Measurements from ENCODE around the gene CAB39.

Gene CAB39

GRCh38 chr2:230815088-230815487, 102.4 kb downstream of the CAB39 start:
- DNase-seq (ENCODE audit: low read depth): no peak
- H3K4me3 ChIP-seq (ENCODE audit: low read length): no peak overlapping the region
- no peak for TF ChIP-seq CTCF (conservative IDR thresholded peaks at IDR 0.05; ENCODE audit: low read length)

- no peak for DNase-seq (ENCODE audit: low read depth)
- no peak for TF ChIP-seq CTCF (conservative IDR thresholded peaks at IDR 0.05; ENCODE audit: low read length)
- H3K4me3 ChIP-seq (ENCODE audit: low read length): no peak overlapping the region
These were observed 104.1 kb downstream of the CAB39 start for GRCh38 chr2:230816735-230817134.

- TF ChIP-seq CTCF (conservative IDR thresholded peaks at IDR 0.05; ENCODE audit: low read length): no peak
- H3K4me3 ChIP-seq (ENCODE audit: low read length): no peak overlapping the region
- no peak for DNase-seq (ENCODE audit: low read depth)
These were observed 106.8 kb downstream of the CAB39 start for GRCh38 chr2:230819433-230819832.

GRCh38 chr2:230821261-230821990, 108.8 kb downstream of the CAB39 start:
- no peak for TF ChIP-seq CTCF (conservative IDR thresholded peaks at IDR 0.05; ENCODE audit: low read length)
- no peak for DNase-seq (ENCODE audit: low read depth)
- no peak overlapping the region for H3K4me3 ChIP-seq (ENCODE audit: low read length)

- no peak overlapping the region for H3K4me3 ChIP-seq (ENCODE audit: low read length)
- DNase-seq (ENCODE audit: low read depth): no peak
- no peak for TF ChIP-seq CTCF (conservative IDR thresholded peaks at IDR 0.05; ENCODE audit: low read length)
These were observed 109.4 kb downstream of the CAB39 start for GRCh38 chr2:230821991-230822520.

GRCh38 chr2:230823264-230823964, 110.8 kb downstream of the CAB39 start:
- no peak for DNase-seq (ENCODE audit: low read depth)
- TF ChIP-seq CTCF (conservative IDR thresholded peaks at IDR 0.05; ENCODE audit: low read length): no peak
- no peak overlapping the region for H3K4me3 ChIP-seq (ENCODE audit: low read length)
